ENCODE data around the gene SMAGP. TPM values are rescaled to one million over a fixed set of nuclear protein-coding genes. Genes with fewer than 3 reads are reported as not detected.

SMAGP gene
- total RNA-seq, 1 experiment from 2014 or later, result 62.5 TPM

GRCh38 chr12:51242120-51242519, 28.1 kb downstream of the SMAGP start:
- Histone ChIP-seq H3F3A (ENCODE audit: low read length, unreplicated experiment) (no peaks in the 10 kb centered on the region), H3K4me2 (ENCODE audit: low read length) (no peak overlapping the region), H3K9me2 (replicated peaks; ENCODE audit: low read length) (no peaks in the 10 kb centered on the region), H2AFZ (ENCODE audit: low read length) (no peak overlapping the region), H3K79me2 (ENCODE audit: low read length) (peaks cover 10% of the 10 kb centered on the region), H3K9me3 (ENCODE audit: low read length) (no peaks in the 10 kb centered on the region), H3K4me1 (ENCODE audit: insufficient read depth, low read length) (0 out of 2 replicates have a peak, but pooled peaks cover 5% of the 10 kb centered on the region), H3K27ac (ENCODE audit: low read length) (no peak overlapping the region), H3K36me3 (ENCODE audit: low read depth, low read length) (no peaks in the 10 kb centered on the region), H3K4me3 (ENCODE audit: low read length) (no peak overlapping the region), H3K27me3 (ENCODE audit: low read length) (no peaks in the 10 kb centered on the region), H4K20me1 (ENCODE audit: low read length) (no peaks in the 10 kb centered on the region), H3K9ac (ENCODE audit: low read length) (no peak overlapping the region)
- DNase-seq (no peak), ATAC-seq (no peak)
- intact Hi-C loops (cut with micrococcal nuclease), result no loop called here
- no TSS peak for BruUV-seq (replicated peaks)
- ChIA-PET POLR2A (ENCODE audit: unreplicated experiment) (no interaction called here), CTCF (no interaction called here)
- TF ChIP-seq CTCF (conservative IDR thresholded peaks at IDR 0.05; ENCODE audit: low read depth, low read length) (no peak), EZH2phosphoT487 (IDR thresholded peaks at IDR 0.05; ENCODE audit: borderline replicate concordance, low read length) (no peak), EZH2 (IDR thresholded peaks at IDR 0.05; ENCODE audit: low read length, unreplicated experiment) (no peak)

GRCh38 chr12:51240971-51241370, 29.2 kb downstream of the SMAGP start:
- H3K9me3 ChIP-seq (ENCODE audit: low read length), result no peaks in the 10 kb centered on the region
- BruUV-seq (replicated peaks), result no TSS peak
- CTCF ChIA-PET, result interaction anchor here (0.6 kb wide), 1 partner anchor 12 kb away, joined by 8 read pairs; no protein-coding TSS in a partner anchor
- no peaks in the 10 kb centered on the region for H3K9me2 ChIP-seq (replicated peaks; ENCODE audit: low read length)
- no peak overlapping the region for H3K27ac ChIP-seq (ENCODE audit: low read length)
- H3K4me2 ChIP-seq (ENCODE audit: low read length), result no peak overlapping the region
- H2AFZ ChIP-seq (ENCODE audit: low read length), result no peak overlapping the region
- DNase-seq, result peak; percentile 12
- H3K79me2 ChIP-seq (ENCODE audit: low read length), result peaks cover 10% of the 10 kb centered on the region
- no peaks in the 10 kb centered on the region for H4K20me1 ChIP-seq (ENCODE audit: low read length)
- H3K36me3 ChIP-seq (ENCODE audit: low read depth, low read length), result no peaks in the 10 kb centered on the region
- no peak for TF ChIP-seq CTCF (conservative IDR thresholded peaks at IDR 0.05; ENCODE audit: low read depth, low read length)
- TF ChIP-seq EZH2phosphoT487 (IDR thresholded peaks at IDR 0.05; ENCODE audit: borderline replicate concordance, low read length), result no peak
- TF ChIP-seq EZH2 (IDR thresholded peaks at IDR 0.05; ENCODE audit: low read length, unreplicated experiment), result no peak
- no peak overlapping the region for H3K4me3 ChIP-seq (ENCODE audit: low read length)
- no peak overlapping the region for H3K9ac ChIP-seq (ENCODE audit: low read length)
- POLR2A ChIA-PET (ENCODE audit: unreplicated experiment), result no interaction called here
- no peaks in the 10 kb centered on the region for H3K27me3 ChIP-seq (ENCODE audit: low read length)
- intact Hi-C loops (cut with micrococcal nuclease), result no loop called here
- no peaks in the 10 kb centered on the region for H3F3A ChIP-seq (ENCODE audit: low read length, unreplicated experiment)
- no peak for ATAC-seq
- H3K4me1 ChIP-seq (ENCODE audit: insufficient read depth, low read length), result 0 out of 2 replicates have a peak, but pooled peaks cover 5% of the 10 kb centered on the region

DNA sequence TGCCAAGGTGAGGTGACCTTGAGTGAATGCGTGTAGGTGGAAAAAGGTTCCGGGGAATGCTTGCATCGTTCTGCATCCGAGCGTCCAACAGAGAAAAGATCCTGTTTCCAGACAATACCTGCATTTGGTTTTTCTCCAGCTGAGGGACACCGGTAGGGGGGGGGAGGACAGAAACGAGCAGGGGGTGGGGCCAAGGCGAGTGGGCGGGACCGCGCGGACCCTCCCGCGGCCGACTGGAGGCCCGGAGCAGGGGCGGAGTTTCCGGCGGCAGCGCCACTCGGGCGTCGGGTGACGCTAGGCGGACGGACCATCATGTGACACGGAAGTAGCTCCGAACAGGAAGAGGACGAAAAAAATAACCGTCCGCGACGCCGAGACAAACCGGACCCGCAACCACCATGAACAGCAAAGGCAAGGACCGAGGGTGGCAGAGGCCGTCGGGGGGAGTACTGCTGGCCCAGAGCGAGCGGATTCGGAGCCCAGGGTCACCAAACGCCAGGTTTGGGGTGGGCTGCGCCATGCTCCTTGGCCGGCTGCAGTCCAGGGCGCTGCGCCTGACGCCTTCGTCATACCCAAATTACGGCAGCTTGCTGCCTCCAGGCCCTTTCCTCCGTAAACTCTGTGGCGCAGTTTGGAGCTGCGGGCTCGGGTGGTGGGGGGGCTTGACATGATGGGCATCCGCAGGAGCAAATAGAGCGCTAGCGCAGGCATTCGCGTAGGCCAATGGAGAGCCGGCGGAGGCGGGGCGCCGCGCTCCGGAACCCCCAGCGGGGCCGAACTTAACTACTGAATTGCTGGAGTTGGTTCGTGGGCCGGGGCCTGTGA, 31.5 kb downstream of the SMAGP start, which contains the start of gene DAZAP2:
DAZAP2 (plus strand) TSS at position 317 of the 825 bp plus-strand sequence; CDS start at position 399, 82 bp downstream.
- Histone ChIP-seq H4K20me1 (ENCODE audit: low read length) (no peaks in the 10 kb centered on the region), H3K27ac (ENCODE audit: low read length) (peak within 1 kb of the TSS; percentile 92), H3K36me3 (ENCODE audit: low read depth, low read length) (no peaks in the 10 kb centered on the region), H3K9me2 (replicated peaks; ENCODE audit: low read length) (no peaks in the 10 kb centered on the region), H3K4me2 (ENCODE audit: low read length) (peak within 1 kb of the TSS; percentile 83), H3K4me1 (ENCODE audit: insufficient read depth, low read length) (0 out of 2 replicates have a peak, but pooled peaks cover 5% of the 10 kb centered on the region), H3K9ac (ENCODE audit: low read length) (peak within 1 kb of the TSS; percentile 95), H2AFZ (ENCODE audit: low read length) (peak within 1 kb of the TSS; percentile 77), H3K9me3 (ENCODE audit: low read length) (no peaks in the 10 kb centered on the region), H3K27me3 (ENCODE audit: low read length) (no peaks in the 10 kb centered on the region), H3K4me3 (ENCODE audit: low read length) (peak within 1 kb of the TSS; percentile 80), H3F3A (ENCODE audit: low read length, unreplicated experiment) (no peaks in the 10 kb centered on the region), H3K79me2 (ENCODE audit: low read length) (peaks cover 10% of the 10 kb centered on the region)
- POLR2A ChIA-PET (ENCODE audit: unreplicated experiment), result interaction anchor here (0.6 kb wide), 5 partner anchors 20 to 271 kb away, joined by 3 to 16 read pairs (median 5); no protein-coding TSS in a partner anchor
- CTCF ChIA-PET, result no interaction called here
- BruUV-seq (replicated peaks), result TSS peak; percentile 62
- DNase-seq (peak; percentile 76), ATAC-seq (peak; percentile 93)
- no peak for TF ChIP-seq EZH2phosphoT487 (IDR thresholded peaks at IDR 0.05; ENCODE audit: borderline replicate concordance, low read length)
- TF ChIP-seq EZH2 (IDR thresholded peaks at IDR 0.05; ENCODE audit: low read length, unreplicated experiment), result no peak
- TF ChIP-seq CTCF (conservative IDR thresholded peaks at IDR 0.05; ENCODE audit: low read depth, low read length), result no peak
- intact Hi-C loops (cut with micrococcal nuclease), result no loop called here

All from PC-3 (cell line).